Iris pigment epithelial cell (primary cell): Measurements from ENCODE around the gene AKR1D1.
"Not testable (repeated sequence)": the region's sequence is repeated elsewhere in the genome, so short reads cannot be mapped to it uniquely, and the experiment has no call there.

ENCODE experiments used
- DNase-seq: peaks from one replicate; pipeline ENCODE4 v3.0.0-alpha.2; 2011; ENCODE audit warnings: low read depth

Gene AKR1D1

GRCh38 chr7:138122162-138122561 is 45.9 kb downstream of the AKR1D1 start:
- DNase-seq, result no peak

- DNase-seq, result peak; percentile 15
These were observed 48.9 kb downstream of the AKR1D1 start for GRCh38 chr7:138125119-138125518.

- peak; percentile 37 for DNase-seq
These were observed 49.4 kb downstream of the AKR1D1 start for GRCh38 chr7:138125598-138126111.

- no peak for DNase-seq
These were observed 50.7 kb downstream of the AKR1D1 start for GRCh38 chr7:138126928-138127327.

- no peak for DNase-seq
These were observed 51.7 kb downstream of the AKR1D1 start for GRCh38 chr7:138127996-138128395.

GRCh38 chr7:138129551-138130165 is 53.4 kb downstream of the AKR1D1 start:
- no peak for DNase-seq

- no peak for DNase-seq
These were observed 61.3 kb downstream of the AKR1D1 start for GRCh38 chr7:138137423-138138171.

GRCh38 chr7:138138244-138138643 is 62.0 kb downstream of the AKR1D1 start:
- no peak for DNase-seq

- DNase-seq, result no peak
These were observed 66.4 kb downstream of the AKR1D1 start for GRCh38 chr7:138142583-138143201.

GRCh38 chr7:138144958-138145357 is 68.7 kb downstream of the AKR1D1 start:
- no peak for DNase-seq

DNA sequence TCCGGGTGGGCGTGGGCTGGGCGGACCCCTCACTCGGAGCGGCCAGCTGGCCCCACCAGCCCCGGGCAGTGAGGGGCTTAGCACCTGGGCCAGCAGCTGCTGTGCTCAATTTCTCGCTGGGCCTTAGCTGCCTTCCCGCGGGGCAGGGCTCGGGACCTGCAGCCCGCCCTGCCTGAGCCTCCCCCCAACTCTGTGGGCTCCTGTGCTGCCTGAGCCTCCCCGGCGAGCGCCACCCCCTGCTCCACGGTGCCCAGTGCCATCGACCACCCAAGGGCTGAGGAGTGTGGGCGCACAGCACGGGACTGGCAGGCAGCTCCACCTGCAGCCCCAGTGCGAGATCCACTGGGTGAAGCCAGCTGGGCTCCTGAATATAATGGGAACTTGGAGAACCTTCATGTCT is 70.0 kb downstream of the AKR1D1 start:
- not testable (repeated sequence) for DNase-seq

DNA sequence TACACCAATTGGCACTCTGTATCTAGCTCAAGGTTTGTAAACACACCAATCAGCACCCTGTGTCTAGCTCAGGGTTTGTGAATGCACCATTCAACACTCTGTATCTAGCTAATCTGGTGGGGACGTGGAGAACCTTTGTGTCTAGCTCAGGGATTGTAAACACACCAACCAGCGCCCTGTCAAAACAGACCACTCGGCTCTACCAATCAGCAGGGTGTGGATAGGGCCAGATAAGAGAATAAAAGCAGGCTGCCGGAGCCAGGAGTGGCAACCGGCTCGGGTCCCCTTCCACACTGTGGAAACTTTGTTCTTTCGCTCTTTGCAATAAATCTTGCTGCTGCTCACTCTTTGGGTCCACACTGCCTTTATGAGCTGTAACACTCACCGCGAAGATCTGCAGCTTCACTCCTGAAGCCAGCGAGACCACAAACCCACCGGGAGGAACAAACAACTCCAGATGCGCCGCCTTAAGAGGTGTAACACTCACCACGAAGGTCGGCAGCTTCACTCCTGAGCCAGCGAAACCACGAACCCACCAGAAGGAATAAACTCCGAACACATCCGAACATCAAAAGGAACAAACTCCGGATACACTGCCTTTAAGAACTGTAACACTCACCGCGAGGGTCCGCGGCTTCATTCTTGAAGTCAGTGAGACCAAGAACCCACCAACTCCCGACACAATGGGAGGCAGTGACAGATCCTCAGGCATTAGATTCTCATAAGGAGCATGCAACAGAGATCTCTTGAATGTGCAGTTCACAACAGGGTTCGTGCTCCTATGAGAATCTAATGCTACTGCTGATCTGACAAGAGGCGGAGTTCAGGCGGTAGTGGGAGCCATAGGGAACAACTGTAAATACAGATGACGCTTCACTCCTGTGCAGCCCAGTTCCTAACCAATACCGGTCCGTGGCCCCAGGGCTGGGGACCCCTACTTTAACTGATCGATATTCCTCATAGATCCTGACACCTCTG is 70.8 kb downstream of the AKR1D1 start:
- DNase-seq, result not testable (repeated sequence)

DNA sequence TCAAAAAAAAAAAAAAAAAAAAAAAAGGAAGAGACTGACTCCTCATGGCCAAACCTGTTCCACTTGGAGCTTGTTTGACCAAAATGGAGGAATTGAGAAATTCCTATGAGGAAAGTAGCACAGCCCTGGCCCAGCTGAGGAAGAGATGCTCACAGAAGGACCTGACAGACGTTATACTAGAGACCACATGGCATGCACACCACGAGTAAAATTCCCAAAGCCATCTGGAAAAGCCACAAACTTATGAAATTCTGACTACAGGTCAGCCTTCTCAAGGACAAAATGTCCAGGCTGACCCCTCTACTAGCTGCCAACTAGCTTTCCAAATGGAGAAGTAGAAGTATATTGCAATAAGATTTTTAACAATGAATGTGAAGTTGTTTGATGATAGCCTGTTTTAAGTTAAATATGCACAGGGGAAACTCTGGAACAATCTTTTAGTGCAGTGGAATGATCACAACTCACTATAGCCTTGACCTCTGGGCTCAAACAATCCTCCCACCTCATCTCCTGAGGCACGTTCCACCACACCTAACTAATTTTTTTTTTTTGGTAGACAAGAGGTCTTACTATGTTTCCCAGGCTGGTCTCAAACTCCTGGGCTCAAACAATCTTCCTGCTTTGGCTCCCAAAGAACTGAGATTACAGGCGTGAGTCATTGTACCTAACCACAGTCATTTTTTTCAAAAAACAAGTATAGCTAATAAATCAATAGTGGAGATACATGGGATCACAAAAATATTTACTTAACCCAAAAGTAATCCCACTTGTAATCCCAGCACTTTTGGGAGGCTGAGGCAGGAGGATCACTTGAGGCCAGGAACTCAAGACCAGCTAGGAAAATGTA is 75.7 kb downstream of the AKR1D1 start:
- no peak for DNase-seq

DNA sequence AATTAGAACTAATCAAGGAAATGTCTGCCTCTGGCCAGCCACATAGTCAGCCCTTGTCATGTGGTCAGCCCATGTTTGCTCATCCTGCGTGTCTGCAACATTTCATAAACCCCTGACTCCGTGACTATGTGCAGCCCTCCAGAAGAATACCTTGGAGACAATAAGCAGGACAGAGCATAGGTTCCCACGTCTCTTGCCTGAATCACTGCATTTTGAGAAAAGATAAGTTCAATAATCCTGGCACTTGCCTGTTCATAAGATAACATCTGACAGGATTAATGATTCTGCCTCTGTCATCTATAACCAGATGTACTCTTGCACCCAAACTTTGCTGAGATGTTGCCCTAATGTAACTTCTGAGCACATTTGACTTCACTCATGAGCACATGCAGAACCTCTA is 78.4 kb downstream of the AKR1D1 start:
- DNase-seq, result no peak

GRCh38 chr7:138157702-138158101 is 81.4 kb downstream of the AKR1D1 start:
- no peak for DNase-seq

DNA sequence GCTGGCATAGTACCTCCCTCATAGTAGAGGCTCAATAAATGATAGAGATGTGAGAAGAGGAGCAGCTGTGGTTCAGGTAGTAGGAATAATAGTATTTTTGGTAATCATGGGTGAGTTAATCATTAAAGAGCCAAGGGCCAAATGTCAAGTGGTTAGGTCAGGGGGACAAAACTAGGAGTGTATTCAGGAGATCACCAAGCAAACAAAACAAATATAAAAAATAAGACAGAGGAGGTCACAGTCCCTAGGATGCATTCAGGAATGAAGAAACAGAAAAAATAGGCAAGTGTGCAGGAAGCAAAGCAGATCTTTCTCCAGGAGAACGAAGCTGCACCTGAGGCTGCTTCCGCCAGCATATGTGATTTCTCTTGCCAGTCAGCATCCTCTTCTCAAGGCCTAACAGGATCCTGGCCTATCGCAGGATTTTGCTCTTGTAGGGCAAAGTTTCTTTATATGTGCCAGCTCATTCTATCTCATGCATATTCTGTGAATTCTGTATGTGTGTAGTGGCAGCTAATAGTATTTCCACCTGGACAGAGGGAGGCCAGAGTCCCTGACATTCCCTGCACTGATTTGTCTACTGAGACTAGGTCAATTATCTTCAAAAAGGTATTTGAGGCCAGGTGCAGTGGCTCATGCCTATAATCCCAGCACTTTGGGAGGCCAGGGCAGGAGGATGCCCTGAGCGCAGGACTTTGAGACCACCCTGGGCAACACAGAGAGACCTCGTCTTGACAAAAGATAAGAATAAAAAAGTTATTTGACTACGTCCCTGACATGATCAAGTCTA is 82.7 kb downstream of the AKR1D1 start:
- no peak for DNase-seq

- DNase-seq, result peak; percentile 91
These were observed 85.4 kb downstream of the AKR1D1 start for GRCh38 chr7:138161600-138162081.

DNA sequence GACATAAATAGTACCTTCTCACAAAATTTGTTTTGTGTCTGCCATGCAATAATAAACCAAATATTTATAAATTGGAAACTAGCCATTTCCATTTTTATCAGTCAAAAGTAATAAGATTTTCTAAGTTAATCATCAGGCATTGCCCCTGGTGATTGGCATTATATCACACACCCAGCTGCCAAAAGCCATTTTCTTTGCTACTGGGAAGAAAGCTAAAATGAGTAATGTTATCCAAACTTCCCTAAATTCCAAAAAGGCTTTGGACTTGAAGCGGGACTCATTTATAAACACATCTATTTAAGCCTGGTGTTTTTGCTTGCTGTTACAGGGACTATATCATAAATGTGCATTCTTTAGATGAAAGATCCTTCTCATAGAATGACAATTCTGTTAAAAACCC is 86.0 kb downstream of the AKR1D1 start:
- no peak for DNase-seq

DNA sequence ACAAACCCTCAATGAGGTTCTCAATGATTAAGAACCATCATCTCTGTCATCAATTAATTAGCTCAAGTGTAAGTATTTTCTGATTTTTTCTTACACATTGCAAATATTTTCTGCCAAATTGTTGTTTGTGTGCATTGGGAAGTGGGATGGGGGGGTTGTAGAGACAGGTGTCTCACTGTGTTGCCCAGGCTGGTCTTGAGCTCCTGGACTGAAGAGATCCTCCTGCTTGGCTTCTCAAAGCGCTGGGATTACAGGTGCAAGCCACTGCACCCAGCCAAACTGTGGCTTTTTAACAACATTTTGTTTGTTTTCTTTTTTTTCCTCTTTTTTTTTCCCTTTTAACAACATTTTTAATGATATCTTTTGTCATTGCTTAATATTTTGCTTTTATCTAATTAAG is 87.5 kb downstream of the AKR1D1 start:
- no peak for DNase-seq

- no peak for DNase-seq
These were observed 88.5 kb downstream of the AKR1D1 start for GRCh38 chr7:138164804-138165203.
